Coronary artery (tissue), 2 donors: Measurements from ENCODE around the gene CHRNB1.

ENCODE experiments used
- DNase-seq: peaks from one replicate; pipeline ENCODE4 v3.0.0-alpha.2; 2017; ENCODE audit warnings: low spot score
- H3K27ac ChIP-seq, 2 donors: fragments of 200-600 bp; sonication (generic); one replicate each; pipeline ENCODE4 v1.5.1; 2016 to 2019
- H3K4me3 ChIP-seq: fragments of 200-600 bp; sonication (generic); 2 replicates; pipeline ENCODE4 v1.5.1; 2016; ENCODE audit warnings: mild to moderate bottlenecking, moderate library complexity
- TF ChIP-seq, protein P1 (sequence below): fragments of 200-600 bp; sonication (generic); IDR thresholded peaks from one replicate; pipeline ENCODE4 v1.5.1; 2019; ENCODE audit warnings: antibody characterized with exemption

Gene CHRNB1

GRCh38 chr17:7502171-7502847, 57.4 kb downstream of the CHRNB1 start:
- no peak for DNase-seq
- Histone ChIP-seq H3K4me3 (no peak overlapping the region), H3K27ac (no peak overlapping the region)
- TF ChIP-seq, protein P1, sequence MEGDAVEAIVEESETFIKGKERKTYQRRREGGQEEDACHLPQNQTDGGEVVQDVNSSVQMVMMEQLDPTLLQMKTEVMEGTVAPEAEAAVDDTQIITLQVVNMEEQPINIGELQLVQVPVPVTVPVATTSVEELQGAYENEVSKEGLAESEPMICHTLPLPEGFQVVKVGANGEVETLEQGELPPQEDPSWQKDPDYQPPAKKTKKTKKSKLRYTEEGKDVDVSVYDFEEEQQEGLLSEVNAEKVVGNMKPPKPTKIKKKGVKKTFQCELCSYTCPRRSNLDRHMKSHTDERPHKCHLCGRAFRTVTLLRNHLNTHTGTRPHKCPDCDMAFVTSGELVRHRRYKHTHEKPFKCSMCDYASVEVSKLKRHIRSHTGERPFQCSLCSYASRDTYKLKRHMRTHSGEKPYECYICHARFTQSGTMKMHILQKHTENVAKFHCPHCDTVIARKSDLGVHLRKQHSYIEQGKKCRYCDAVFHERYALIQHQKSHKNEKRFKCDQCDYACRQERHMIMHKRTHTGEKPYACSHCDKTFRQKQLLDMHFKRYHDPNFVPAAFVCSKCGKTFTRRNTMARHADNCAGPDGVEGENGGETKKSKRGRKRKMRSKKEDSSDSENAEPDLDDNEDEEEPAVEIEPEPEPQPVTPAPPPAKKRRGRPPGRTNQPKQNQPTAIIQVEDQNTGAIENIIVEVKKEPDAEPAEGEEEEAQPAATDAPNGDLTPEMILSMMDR = no peak

GRCh38 chr17:7502987-7503386, 58.1 kb downstream of the CHRNB1 start:
- H3K4me3 ChIP-seq = no peak overlapping the region
- TF ChIP-seq, protein P1 = no peak
- DNase-seq = no peak
- H3K27ac ChIP-seq = no peak overlapping the region

DNA sequence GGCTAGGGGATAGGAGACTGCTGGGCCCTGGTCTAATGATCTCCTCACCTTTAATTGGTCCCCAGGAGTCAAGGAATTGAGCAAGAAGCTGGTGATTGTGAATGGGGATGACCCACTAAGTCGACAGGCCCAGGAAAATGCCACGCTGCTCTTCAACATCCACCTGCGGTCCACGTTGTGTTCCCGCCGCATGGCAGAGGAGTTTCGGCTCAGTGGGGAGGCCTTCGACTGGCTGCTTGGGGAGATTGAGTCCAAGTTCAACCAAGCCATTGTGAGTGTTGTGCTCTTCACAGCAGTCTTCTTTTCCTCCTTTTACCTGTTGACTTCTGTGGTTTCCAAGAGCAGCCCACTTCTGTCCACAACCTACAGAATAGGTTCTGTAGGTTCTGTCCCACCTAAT, 58.7 kb downstream of the CHRNB1 start:
- no peak for DNase-seq
- TF ChIP-seq, protein P1 = no peak
- Histone ChIP-seq H3K4me3 (no peak overlapping the region), H3K27ac (no peak overlapping the region)
